Activated CD4-positive, alpha-beta T cell treated with anti-CD3 and anti-CD28 coated beads, Interleukin-10, Interleukin-2, amounts not matched to agents 100 ng/mL and 50 ng/mL, durations not matched to agents 16 hours and 8 hours (primary cell): ENCODE measurements around the gene IGSF8.

Experiments
- DNase-seq: peaks from one replicate; pipeline ENCODE4 v3.0.0-alpha.2; 2020

Gene IGSF8

DNA sequence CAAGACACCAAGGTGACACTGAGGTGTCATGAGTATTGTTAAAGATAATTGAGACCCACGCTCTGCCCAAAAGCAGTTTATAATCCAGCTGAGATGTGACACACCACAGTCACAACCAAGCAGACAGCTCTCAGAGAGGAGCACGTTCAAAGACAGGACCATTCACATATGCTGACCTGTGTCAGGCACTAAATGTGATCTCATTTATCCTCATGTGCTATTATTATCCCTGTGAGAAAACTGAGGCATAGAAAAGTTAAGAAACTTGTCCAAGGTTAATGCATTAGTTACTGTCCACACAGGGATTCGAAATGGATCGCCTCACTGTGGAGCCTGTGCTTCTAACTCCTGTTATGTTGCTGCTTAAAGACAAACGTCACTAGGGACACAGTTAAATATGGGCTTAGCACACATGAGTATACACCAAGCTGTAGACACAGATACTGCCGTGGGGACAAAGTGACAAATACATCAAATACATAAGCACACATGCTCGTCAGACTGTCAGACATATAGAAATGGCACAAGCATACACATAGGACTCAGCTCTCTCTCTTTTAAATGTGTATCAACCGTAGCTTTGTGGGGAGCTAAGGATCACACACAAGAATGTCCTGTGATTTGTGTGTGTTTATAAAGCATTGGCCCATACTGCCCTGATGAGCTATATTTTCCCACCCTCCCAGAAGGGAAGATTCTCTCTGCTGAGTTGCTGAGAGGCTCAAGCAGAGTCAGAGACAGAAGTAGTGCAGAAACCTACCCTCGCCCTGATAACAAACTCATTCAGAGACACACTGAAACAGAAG lies 3.5 kb upstream of the IGSF8 start:
- DNase-seq = no peak

DNA sequence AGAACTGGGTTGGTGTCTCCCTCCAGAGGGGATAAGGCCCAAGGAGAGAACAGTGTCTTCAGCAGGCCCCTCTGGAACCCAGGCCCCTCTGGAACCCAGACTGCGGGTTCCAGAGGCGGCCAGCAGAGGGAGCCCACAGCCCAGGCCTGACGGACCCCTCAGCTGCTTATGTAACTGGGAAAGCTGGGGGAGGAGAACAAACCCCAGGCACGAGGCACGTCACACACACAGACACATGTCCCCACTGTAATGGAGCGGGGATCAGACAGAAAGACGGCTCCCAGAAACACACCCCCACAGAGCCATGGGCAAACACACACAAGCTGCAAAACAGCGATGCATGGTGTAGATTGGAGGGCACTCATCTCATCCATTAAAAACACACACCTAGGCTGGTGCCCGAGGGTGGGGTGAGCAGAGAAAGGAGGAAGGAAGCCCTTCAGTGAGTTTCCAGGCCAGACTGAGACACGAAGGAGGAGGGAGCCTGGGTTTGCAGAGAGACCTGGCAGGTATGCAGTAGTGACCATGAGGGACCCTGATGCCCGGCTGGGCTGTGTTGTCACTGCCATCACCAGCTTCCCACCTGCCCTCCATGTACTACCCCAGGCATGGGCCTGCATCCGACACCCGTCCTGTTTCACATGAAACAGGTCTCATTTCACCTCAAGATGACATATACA lies 2.8 kb upstream of the IGSF8 start:
- DNase-seq = peak; percentile 81

- no peak for DNase-seq
Measured at GRCh38 chr1:160099716-160100375, 1.4 kb upstream of the IGSF8 start.

- peak; percentile 98 for DNase-seq
Measured at GRCh38 chr1:160098852-160099561, 588 bp upstream of the IGSF8 start.

DNA sequence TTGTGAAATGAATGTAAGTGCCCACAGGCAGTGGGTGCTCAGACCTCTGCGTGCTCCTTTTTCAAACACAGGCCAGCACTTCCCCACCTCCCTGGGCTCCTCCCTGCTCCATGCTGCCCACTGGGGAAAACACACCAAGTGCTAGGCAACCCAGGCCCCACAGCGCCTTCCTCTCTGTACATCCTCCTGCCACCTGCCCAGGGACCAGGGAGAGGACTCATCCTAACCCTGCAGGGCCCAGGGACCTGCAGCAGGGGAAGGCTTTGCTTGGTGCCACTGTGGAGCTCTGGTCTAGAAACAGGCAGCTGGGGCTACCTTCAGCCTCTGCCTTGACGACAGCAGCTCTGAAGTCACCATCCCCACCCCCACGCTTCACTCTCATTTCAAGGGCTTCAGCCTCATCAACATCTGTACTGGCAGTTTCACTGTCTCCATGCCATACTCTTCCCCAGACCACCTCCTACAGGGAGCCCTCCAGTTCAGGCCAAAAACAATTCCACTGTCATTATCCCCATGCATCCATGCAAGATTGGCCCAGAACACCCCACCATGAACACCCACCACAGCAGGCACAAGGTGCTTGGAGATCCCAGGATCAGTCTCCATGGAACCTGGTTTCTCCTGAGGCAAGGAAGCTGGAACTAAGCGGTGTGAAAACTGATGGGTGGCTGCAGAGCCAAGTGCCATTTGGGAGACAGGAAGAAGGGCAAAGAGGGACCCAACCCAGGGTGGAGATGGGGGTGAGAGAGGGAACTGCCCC lies 1.1 kb downstream of the IGSF8 start:
- peak; percentile 29 for DNase-seq

GRCh38 chr1:160096274-160097116 lies 1.9 kb downstream of the IGSF8 start:
- DNase-seq = peak; percentile 26

GRCh38 chr1:160095382-160096105 lies 2.9 kb downstream of the IGSF8 start:
- DNase-seq = no peak

GRCh38 chr1:160094806-160095205 lies 3.6 kb downstream of the IGSF8 start:
- DNase-seq = no peak

GRCh38 chr1:160094291-160094625 lies 4.2 kb downstream of the IGSF8 start:
- no peak for DNase-seq

GRCh38 chr1:160093624-160094290 lies 4.7 kb downstream of the IGSF8 start:
- no peak for DNase-seq

DNA sequence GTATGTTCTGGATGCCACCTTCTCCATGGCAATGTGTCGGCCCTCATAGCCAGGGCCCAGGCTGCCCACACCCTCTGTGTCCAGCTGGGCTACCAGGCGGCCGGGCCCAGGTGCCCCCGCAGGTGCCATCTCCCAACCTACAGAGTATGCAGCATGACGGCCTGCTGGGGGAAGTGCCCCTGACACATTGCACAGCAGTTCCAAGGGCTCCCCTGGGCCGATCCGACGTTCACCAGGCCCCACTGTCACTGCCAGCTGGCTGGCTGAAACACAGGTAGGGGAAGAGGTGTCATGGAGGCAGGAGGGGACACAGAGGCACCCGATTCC lies 5.4 kb downstream of the IGSF8 start:
- DNase-seq = no peak

- DNase-seq = no peak
Measured at GRCh38 chr1:160092366-160093068, 5.9 kb downstream of the IGSF8 start.

DNA sequence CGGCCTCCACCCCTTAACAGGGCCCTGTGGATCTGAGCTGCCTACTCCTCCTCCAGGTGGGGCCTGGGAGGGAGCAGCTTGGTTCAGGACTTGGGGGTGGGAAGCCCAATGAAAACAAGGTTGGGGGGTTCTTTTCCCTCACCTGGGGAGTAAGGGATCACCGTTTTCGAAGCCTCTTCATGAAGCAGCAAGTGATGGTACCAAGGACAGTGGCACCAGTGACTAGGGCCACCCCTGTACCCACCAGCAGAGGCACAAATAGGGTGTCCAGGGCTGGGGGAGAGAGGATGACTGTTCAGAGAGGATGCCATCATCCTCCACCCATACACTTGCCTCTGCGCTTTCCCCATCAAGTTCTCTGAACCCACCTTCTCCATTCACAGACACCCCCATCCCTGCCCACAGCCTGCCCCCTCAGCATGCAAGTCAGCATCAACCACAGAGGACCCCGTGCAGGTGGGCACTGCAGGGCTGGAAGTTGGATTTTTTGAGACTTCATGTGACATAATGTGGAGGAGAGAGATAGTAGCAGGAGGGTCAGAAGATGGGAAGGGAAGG lies 6.7 kb downstream of the IGSF8 start:
- DNase-seq = no peak

- no peak for DNase-seq
Measured at GRCh38 chr1:160090760-160091159, 7.7 kb downstream of the IGSF8 start.

DNA sequence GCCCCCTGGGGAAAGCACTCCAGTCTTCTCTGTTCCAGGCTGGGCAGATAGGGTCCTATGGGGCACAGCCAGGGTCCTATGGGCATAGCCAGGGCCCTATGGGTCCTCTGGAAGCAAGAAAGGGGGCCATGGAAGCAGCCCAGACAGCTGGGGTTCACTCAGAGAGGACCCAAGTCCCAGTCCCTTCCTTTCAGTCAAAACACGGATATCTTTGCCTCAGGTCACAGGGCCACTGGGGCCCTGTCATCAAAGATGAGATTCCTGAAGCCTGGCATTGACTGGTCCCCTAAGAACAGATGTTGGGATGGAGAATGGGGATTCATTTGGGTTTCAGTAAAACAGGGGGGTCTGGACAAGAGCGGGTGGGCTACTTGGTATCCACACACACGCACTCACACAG lies 8.5 kb downstream of the IGSF8 start:
- DNase-seq = no peak

DNA sequence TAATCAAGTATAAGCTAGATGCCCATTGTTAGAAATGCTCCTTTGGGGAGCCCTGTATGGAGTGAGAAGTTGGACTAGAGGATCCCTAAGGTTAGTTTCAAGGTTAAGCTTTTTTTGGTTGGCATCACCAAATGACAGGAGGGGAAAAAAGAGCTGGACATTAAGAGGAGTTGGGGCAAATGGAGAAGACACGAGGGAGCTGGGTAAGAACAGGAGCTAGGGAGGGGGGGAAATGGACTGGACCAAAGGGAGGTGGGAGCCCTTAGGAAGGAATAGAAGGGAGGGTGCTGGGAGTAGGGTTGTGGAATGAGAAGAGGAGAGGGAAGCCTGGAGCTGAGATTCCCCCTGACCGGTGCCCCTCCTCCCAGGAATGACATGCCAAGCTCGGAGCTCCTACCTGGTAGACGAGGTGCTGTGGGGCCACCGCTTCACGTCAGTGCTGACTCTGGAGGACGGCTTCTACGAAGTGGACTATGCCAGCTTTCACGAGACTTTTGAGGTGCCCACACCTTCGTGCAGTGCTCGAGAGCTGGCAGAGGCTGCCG lies 11.2 kb downstream of the IGSF8 start:
- no peak for DNase-seq

- DNase-seq = no peak
Measured at GRCh38 chr1:160086456-160086892, 11.9 kb downstream of the IGSF8 start.

DNA sequence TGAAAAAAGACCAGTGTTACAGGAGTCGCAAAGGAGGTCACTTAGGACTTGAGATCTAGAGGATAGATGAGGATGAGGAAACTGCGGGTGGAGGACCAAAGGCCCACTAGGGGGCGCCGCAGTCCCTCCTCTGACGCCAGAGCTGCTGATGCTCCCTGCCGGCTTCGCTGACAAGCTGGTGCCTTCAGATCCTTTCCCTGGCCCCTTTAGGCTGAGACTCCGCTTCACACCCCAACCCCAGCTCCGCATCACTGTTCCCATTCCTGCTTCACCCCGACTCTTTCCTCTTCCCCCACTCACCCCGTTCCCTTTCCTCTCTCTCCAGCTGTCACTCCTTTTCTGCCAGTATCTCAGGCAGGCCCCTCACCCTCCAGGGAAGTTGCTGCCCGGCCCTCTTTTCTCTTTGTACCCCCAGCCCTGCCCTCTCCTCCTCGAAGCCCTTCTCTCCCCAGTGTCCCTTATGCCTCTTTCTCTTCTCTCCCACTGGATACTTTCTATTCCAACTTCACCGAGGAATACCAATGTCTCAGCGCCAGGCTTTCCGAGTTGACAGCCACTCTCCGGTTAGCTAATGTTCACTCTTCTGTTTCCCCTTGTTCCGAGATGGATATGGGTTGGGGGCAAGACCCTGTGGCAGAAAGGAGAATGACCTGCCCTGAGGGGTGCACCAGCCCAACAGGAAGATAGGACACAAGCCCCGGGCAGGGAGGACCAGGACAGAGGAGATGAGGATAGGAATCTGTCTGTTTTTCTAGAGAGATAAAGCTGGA lies 12.5 kb downstream of the IGSF8 start:
- peak; percentile 80 for DNase-seq
